Measurements from ENCODE around the gene SPATA4. TPM values are rescaled to one million over a fixed set of nuclear protein-coding genes. Genes with fewer than 3 reads are reported as not detected.

The SPATA4 gene
- total RNA-seq, 1 donor = 0.72 TPM

DNA sequence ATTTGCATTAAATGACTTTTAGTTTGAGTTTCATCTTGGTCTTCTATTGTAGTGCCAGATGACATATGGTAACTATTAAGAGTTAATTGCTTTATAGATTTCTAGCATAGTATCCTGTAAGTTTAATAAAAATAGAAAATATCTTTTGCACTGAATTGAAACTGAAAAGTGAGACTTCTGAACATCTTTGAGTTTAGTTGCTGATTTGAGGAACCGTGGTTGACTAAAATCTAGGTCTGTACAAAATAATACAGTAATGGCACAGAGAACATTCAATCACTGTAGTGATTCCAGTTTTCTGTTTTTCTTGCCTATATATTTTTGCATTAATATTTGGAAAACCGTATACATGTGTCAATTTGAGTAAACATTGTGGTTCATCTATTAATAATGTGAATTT, 60.7 kb downstream of the SPATA4 start:
- H3K27me3 ChIP-seq (ENCODE audit: insufficient read depth, low read length) = no peaks in the 10 kb centered on the region
- H3K79me2 ChIP-seq (ENCODE audit: insufficient read depth, low read length) = no peaks in the 10 kb centered on the region
- no peak overlapping the region for H3K27ac ChIP-seq (ENCODE audit: low read depth, low read length)
- H3K4me2 ChIP-seq (ENCODE audit: insufficient read depth, low read length) = no peak overlapping the region
- no peaks in the 10 kb centered on the region for H3K36me3 ChIP-seq (ENCODE audit: insufficient read depth, low read length)
- no peaks in the 10 kb centered on the region for H4K20me1 ChIP-seq (ENCODE audit: insufficient read depth, low read length)
- H2AFZ ChIP-seq (ENCODE audit: low read length) = no peak overlapping the region
- TF ChIP-seq CTCF (IDR thresholded peaks at IDR 0.05; ENCODE audit: extremely low read depth, low read depth, low read length) = no peak
- DNase-seq (ENCODE audit: insufficient read length, low spot score, missing footprints) = no peak
- H3K9me3 ChIP-seq (ENCODE audit: low read depth, low read length) = no peaks in the 10 kb centered on the region
- H3K4me3 ChIP-seq (ENCODE audit: insufficient read depth, low read length) = no peak overlapping the region
- H3K4me1 ChIP-seq (ENCODE audit: insufficient read depth, low read length) = no peaks in the 10 kb centered on the region

Other genes with a start within 250 kb of the SPATA4 start
- gene WDR17, start 129.7 kb downstream of the SPATA4 start, total RNA-seq = 0.36 and 0.59 TPM in 2 replicates
- 0.29 and 1.1 TPM in 2 replicates for gene ASB5, start 73.6 kb upstream of the SPATA4 start, total RNA-seq
- gene SPCS3, start 124.4 kb upstream of the SPATA4 start, total RNA-seq = 113 and 115 TPM in 2 replicates

Data from osteoblast (primary cell).